Activated CD4-positive, alpha-beta memory T cell treated with anti-CD3 and anti-CD28 coated beads for 36 hours (primary cell): ENCODE results near the gene KRTAP5-5. TPM values are rescaled to one million over a fixed set of nuclear protein-coding genes. Genes with fewer than 3 reads are reported as not detected.
"Not testable (repeated sequence)": the region's sequence is repeated elsewhere in the genome, so short reads cannot be mapped to it uniquely, and the experiment has no call there.

Experiments used
- CTCF ChIA-PET: fragments of 350-600 bp; sonication (Branson Sonifier 250); formaldehyde crosslinking; loops from one replicate; lab custom pipeline; 2021; ENCODE audit warnings: antibody characterized with exemption, inconsistent platforms; lab: Charles Lee
- POLR2A ChIA-PET: fragments of 350-600 bp; sonication (Branson Sonifier 250); formaldehyde crosslinking; loops from one replicate; lab custom pipeline; 2021; ENCODE audit warnings: antibody characterized with exemption; lab: Charles Lee
- DNase-seq: peaks from one replicate; pipeline ENCODE4 v3.0.0-alpha.2; 2020
- H3K27ac Mint-ChIP-seq: one replicate; pipeline ENCODE4 v1.8.0; 2021; ENCODE audit warnings: mixed read lengths
- H3K27me3 Mint-ChIP-seq: one replicate; pipeline ENCODE4 v1.8.0; 2021; ENCODE audit warnings: mixed read lengths
- H3K36me3 Mint-ChIP-seq: one replicate; pipeline ENCODE4 v1.8.0; 2021; ENCODE audit warnings: mixed read lengths
- H3K4me1 Mint-ChIP-seq: one replicate; pipeline ENCODE4 v1.8.0; 2021; ENCODE audit warnings: low read depth, mixed read lengths
- H3K4me3 Mint-ChIP-seq: one replicate; pipeline ENCODE4 v1.8.0; 2021; ENCODE audit warnings: mild to moderate bottlenecking, mixed read lengths
- H3K9me3 Mint-ChIP-seq: one replicate; pipeline ENCODE4 v1.8.0; 2021; ENCODE audit warnings: mixed read lengths
- intact Hi-C: fragments of 100-400 bp; cut with micrococcal nuclease; formaldehyde crosslinking; loops from one replicate; pipeline ENCODE4 v1.15.1; 2023
- total RNA-seq, 2 experiments: library from RNA; stranded (reverse); gene quantifications; one replicate each; pipeline ENCODE4 v1.2.3, GENCODE V29; 2021

Gene KRTAP5-5
- total RNA-seq, 2 experiments from 2014 or later, result not detected

- Mint-ChIP-seq H3K36me3 (no peaks in the 10 kb centered on the region), H3K27ac (no peak overlapping the region), H3K27me3 (peaks cover 17% of the 10 kb centered on the region), H3K4me3 (no peak overlapping the region), H3K9me3 (no peaks in the 10 kb centered on the region), H3K4me1 (peaks cover 15% of the 10 kb centered on the region)
- intact Hi-C loops, result no loop called here
- DNase-seq, result no peak
- CTCF ChIA-PET, result interaction anchor here (6.9 kb wide), 1 partner anchor 20 kb away, joined by 42 read pairs; no protein-coding TSS in a partner anchor
- POLR2A ChIA-PET, result no interaction called here
These were observed 32.1 kb upstream of the KRTAP5-5 start for GRCh38 chr11:1597331-1597993.

DNA sequence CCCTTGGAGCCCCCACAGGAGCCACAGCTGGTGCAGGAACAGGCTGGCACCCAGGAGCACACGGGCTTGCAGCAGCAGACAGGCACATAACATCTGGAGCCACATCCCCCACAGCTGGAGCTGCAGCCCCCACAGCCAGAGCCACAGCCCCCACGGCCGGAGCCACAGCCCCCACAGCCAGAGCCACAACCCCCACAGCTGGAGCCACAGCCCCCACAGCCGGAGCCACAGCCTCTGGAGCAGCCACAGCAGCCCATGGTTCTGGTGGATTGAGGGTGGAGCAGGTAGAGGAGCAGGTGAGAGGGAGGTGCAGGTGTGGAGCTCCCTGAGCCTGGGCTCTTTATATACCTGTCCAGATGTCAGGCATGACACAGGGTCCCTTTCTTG lies 31.6 kb upstream of the KRTAP5-5 start, which contains the start of gene KRTAP5-2:
Gene KRTAP5-2 (minus strand): TSS at position 301 of the 387 bp plus-strand sequence. CDS start 44 bp downstream, at position 257.
- Mint-ChIP-seq H3K9me3 (no peaks in the 10 kb centered on the region), H3K27me3 (peaks cover 19% of the 10 kb centered on the region), H3K4me1 (peaks cover 15% of the 10 kb centered on the region), H3K27ac (no peak within 1 kb of the TSS), H3K36me3 (no peaks in the 10 kb centered on the region), H3K4me3 (no peak within 1 kb of the TSS)
- no peak for DNase-seq
- ChIA-PET CTCF (interaction anchor here (6.9 kb wide), 1 partner anchor 21 kb away, joined by 42 read pairs; no protein-coding TSS in a partner anchor), POLR2A (no interaction called here)
- intact Hi-C loops, result no loop called here

DNA sequence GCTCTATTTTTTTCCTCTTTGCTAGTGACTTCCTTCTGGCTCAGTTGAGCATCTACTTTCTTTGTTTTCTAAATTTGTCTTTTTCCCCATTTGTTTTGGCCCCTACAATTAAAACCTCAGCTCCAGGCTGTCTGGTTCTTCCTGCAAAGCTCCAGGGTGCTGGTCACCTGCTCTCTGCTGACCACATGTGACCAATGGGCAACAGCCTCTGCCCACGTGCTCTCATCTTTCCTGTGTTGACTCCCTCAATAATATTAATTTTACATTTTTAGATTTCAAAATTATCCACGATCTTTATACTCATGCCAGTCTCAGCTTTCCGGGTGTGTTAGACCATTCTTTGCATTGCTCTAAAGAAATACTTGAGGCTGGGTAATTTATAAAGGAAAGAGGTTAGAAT lies 31.2 kb upstream of the KRTAP5-5 start:
- H3K4me3 Mint-ChIP-seq, H3K27ac Mint-ChIP-seq, H3K9me3 Mint-ChIP-seq, POLR2A ChIA-PET, H3K36me3 Mint-ChIP-seq, intact Hi-C loops, DNase-seq: not testable (repeated sequence)
- peaks cover 23% of the 10 kb centered on the region for H3K27me3 Mint-ChIP-seq
- peaks cover 15% of the 10 kb centered on the region for H3K4me1 Mint-ChIP-seq
- CTCF ChIA-PET, result interaction anchor here (6.9 kb wide), 1 partner anchor 21 kb away, joined by 42 read pairs; no protein-coding TSS in a partner anchor

- Mint-ChIP-seq H3K27ac (no peak overlapping the region), H3K4me3 (no peak overlapping the region), H3K4me1 (peaks cover 15% of the 10 kb centered on the region), H3K9me3 (no peaks in the 10 kb centered on the region), H3K27me3 (peaks cover 23% of the 10 kb centered on the region), H3K36me3 (no peaks in the 10 kb centered on the region)
- no peak for DNase-seq
- ChIA-PET POLR2A (no interaction called here), CTCF (interaction anchor here (1.2 to 6.9 kb wide), 2 partner anchors 22 to 54 kb away, joined by 3 to 42 read pairs; no protein-coding TSS in a partner anchor)
- intact Hi-C loops, result no loop called here
These were observed 30.8 kb upstream of the KRTAP5-5 start for GRCh38 chr11:1598816-1599215.

DNA sequence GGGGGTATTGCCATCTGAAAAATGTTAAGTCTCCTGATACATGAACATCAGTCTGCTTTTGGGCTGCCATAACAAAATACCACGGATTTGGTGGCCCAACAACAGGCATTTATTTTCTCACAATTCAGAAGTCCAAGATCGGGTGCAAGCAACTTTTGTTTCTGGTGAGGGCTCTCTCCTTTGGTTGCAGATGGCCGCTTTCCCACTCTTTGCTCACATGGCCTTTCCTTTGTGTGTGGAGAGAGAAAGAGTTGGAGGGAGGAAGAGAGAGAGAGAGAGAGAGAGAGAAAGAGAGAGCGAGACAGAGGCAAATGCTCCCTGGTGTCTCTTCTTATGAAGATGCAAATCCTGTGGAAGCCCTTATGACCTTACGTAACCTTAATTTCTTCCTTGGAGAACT lies 28.9 kb upstream of the KRTAP5-5 start:
- POLR2A ChIA-PET, result no interaction called here
- no peak overlapping the region for H3K27ac Mint-ChIP-seq
- intact Hi-C loops, result no loop called here

GRCh38 chr11:1601663-1602062 lies 27.9 kb upstream of the KRTAP5-5 start:
- not testable (repeated sequence) for H3K9me3 Mint-ChIP-seq
- CTCF ChIA-PET, result interaction anchor here (0.6 kb wide), 1 partner anchor 31 kb away, joined by 3 read pairs; no protein-coding TSS in a partner anchor

More for the DNA sequence above, 28.9 kb upstream of the KRTAP5-5 start:
- no peaks in the 10 kb centered on the region for H3K9me3 Mint-ChIP-seq
- DNase-seq, result no peak
- H3K36me3 Mint-ChIP-seq, result no peaks in the 10 kb centered on the region
- CTCF ChIA-PET, result no interaction called here
- peaks cover 23% of the 10 kb centered on the region for H3K27me3 Mint-ChIP-seq
- no peak overlapping the region for H3K4me3 Mint-ChIP-seq
- H3K4me1 Mint-ChIP-seq, result peaks cover 11% of the 10 kb centered on the region

GRCh38 chr11:1603629-1604028 lies 25.9 kb upstream of the KRTAP5-5 start:
- CTCF ChIA-PET, result no interaction called here
- H3K4me3 Mint-ChIP-seq, result no peak overlapping the region
- intact Hi-C loops, result no loop called here
- no peaks in the 10 kb centered on the region for H3K9me3 Mint-ChIP-seq
- DNase-seq, result no peak
- POLR2A ChIA-PET, result no interaction called here
- no peaks in the 10 kb centered on the region for H3K36me3 Mint-ChIP-seq
- no peak overlapping the region for H3K27ac Mint-ChIP-seq
- H3K4me1 Mint-ChIP-seq, result peaks cover 12% of the 10 kb centered on the region
- H3K27me3 Mint-ChIP-seq, result peaks cover 23% of the 10 kb centered on the region

More at GRCh38 chr11:1601663-1602062, 27.9 kb upstream of the KRTAP5-5 start:
- DNase-seq, H3K36me3 Mint-ChIP-seq, POLR2A ChIA-PET, H3K27ac Mint-ChIP-seq, intact Hi-C loops, H3K4me3 Mint-ChIP-seq: not testable (repeated sequence)
- Mint-ChIP-seq H3K4me1 (peaks cover 14% of the 10 kb centered on the region), H3K27me3 (peaks cover 17% of the 10 kb centered on the region)

DNA sequence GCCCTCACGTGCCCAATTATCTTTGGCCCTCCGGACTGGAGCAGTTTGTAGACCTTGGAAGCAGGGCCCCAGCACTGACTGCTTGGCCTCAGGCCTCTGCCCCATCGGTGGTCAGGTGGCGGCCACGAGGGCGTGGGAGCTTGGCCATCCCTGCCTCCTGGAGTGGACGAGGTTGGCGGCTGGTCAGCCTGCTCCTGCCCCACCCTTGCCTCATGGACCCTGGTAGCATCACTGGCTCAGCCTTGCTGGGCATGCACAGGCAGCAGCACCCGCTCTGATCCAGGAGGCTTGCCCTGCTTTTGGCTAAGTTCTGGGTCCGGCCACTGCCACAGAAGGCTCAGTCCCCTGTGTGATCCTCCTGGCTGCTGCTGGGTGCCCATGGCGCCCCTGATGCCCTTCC lies 25.4 kb upstream of the KRTAP5-5 start:
- ChIA-PET CTCF (no interaction called here), POLR2A (no interaction called here)
- Mint-ChIP-seq H3K27me3 (peaks cover 24% of the 10 kb centered on the region), H3K36me3 (no peaks in the 10 kb centered on the region), H3K27ac (no peak overlapping the region), H3K4me3 (no peak overlapping the region), H3K9me3 (no peaks in the 10 kb centered on the region), H3K4me1 (peaks cover 8% of the 10 kb centered on the region)
- intact Hi-C loops, result no loop called here
- DNase-seq, result no peak

- H3K27me3 Mint-ChIP-seq, result peaks cover 24% of the 10 kb centered on the region
- intact Hi-C loops, result no loop called here
- no peaks in the 10 kb centered on the region for H3K9me3 Mint-ChIP-seq
- H3K4me1 Mint-ChIP-seq, result peaks cover 8% of the 10 kb centered on the region
- H3K36me3 Mint-ChIP-seq, result no peaks in the 10 kb centered on the region
- CTCF ChIA-PET, result interaction anchor here (1.4 to 1.5 kb wide), 2 partner anchors 9 to 58 kb away, joined by 4 to 6 read pairs; no protein-coding TSS in a partner anchor
- H3K27ac Mint-ChIP-seq, result no peak overlapping the region
- DNase-seq, result no peak
- no peak overlapping the region for H3K4me3 Mint-ChIP-seq
- POLR2A ChIA-PET, result no interaction called here
These were observed 24.9 kb upstream of the KRTAP5-5 start for GRCh38 chr11:1604711-1605110.

- intact Hi-C loops, POLR2A ChIA-PET, H3K36me3 Mint-ChIP-seq, H3K27ac Mint-ChIP-seq, H3K4me1 Mint-ChIP-seq, H3K4me3 Mint-ChIP-seq, H3K9me3 Mint-ChIP-seq: not testable (repeated sequence)
- CTCF ChIA-PET, result interaction anchor here (0.7 to 1.5 kb wide), 5 partner anchors 10 to 59 kb away, joined by 3 to 6 read pairs (median 3); no protein-coding TSS in a partner anchor
- DNase-seq, result peak; percentile 55
- H3K27me3 Mint-ChIP-seq, result peaks cover 16% of the 10 kb centered on the region
These were observed 23.7 kb upstream of the KRTAP5-5 start for GRCh38 chr11:1605923-1606322.

- H3K4me3 Mint-ChIP-seq, H3K4me1 Mint-ChIP-seq, H3K9me3 Mint-ChIP-seq, POLR2A ChIA-PET, H3K27ac Mint-ChIP-seq, intact Hi-C loops, DNase-seq, H3K36me3 Mint-ChIP-seq: not testable (repeated sequence)
- CTCF ChIA-PET, result interaction anchor here (0.9 to 1.2 kb wide), 2 partner anchors 12 to 32 kb away, joined by 3 read pairs; no protein-coding TSS in a partner anchor
- H3K27me3 Mint-ChIP-seq, result peaks cover 16% of the 10 kb centered on the region
These were observed 22.3 kb upstream of the KRTAP5-5 start for GRCh38 chr11:1607156-1607845.

- H3K4me1 Mint-ChIP-seq, intact Hi-C loops, H3K9me3 Mint-ChIP-seq, H3K27ac Mint-ChIP-seq, POLR2A ChIA-PET, DNase-seq, H3K4me3 Mint-ChIP-seq, H3K36me3 Mint-ChIP-seq: not testable (repeated sequence)
- CTCF ChIA-PET, result interaction anchor here (0.9 to 1.2 kb wide), 2 partner anchors 13 to 33 kb away, joined by 3 to 5 read pairs; no protein-coding TSS in a partner anchor
- H3K27me3 Mint-ChIP-seq, result peaks cover 15% of the 10 kb centered on the region
These were observed 21.7 kb upstream of the KRTAP5-5 start for GRCh38 chr11:1607901-1608300.
